H1 (cell line): ENCODE data around the gene KIF3B. TPM values are rescaled to one million over a fixed set of nuclear protein-coding genes. Genes with fewer than 3 reads are reported as not detected.
A peak's percentile ranks its signal among the peaks of the same experiment; 100 is the strongest.

ENCODE experiments used
- CTCF ChIA-PET: fragments of 300-600 bp; sonication (Branson Sonifier 250); formaldehyde crosslinking; loops from one replicate; lab custom pipeline; 2021; ENCODE audit not compliant: partially characterized antibody; lab: Charles Lee
- POLR2A ChIA-PET: fragments of 300-600 bp; sonication (Branson Sonifier 250); formaldehyde crosslinking; loops from one replicate; lab custom pipeline; 2021; ENCODE audit warnings: inconsistent platforms; ENCODE audit not compliant: partially characterized antibody; lab: Charles Lee
- DNase-seq, 2 experiments: peaks; one replicate each; pipeline versions ENCODE4 v3.0.0 to v3.0.0-alpha.2; 2010 to 2022; ENCODE audit warnings: low spot score in 2 of 2, low read depth in 1 of 2, mixed read lengths in 1 of 2
- FAIRE-seq: peaks from 2 replicates; lab custom pipeline; 2011; peaks lifted over from hg19 to GRCh38; lab: Jason Lieb, UNC
- H2AFZ ChIP-seq: 2 replicates; pipeline ENCODE4 v1.8.1; 2012; ENCODE audit warnings: low read length, inconsistent platforms
- H2AK5ac ChIP-seq: 2 replicates; pipeline ENCODE4 v1.6.1; 2013; ENCODE audit warnings: low read depth, low read length
- H2BK120ac ChIP-seq: replicated peaks from 2 replicates; pipeline ENCODE3; 2013; ENCODE audit warnings: low read depth, low read length, inconsistent platforms
- H2BK12ac ChIP-seq: 2 replicates; pipeline ENCODE4 v1.6.1; 2013; ENCODE audit warnings: low read depth, low read length
- H2BK15ac ChIP-seq: 2 replicates; pipeline ENCODE4 v1.6.1; 2013; ENCODE audit warnings: low read length
- H2BK20ac ChIP-seq: 2 replicates; pipeline ENCODE4 v1.6.1; 2013; ENCODE audit warnings: low read length
- H2BK5ac ChIP-seq: 2 replicates; pipeline ENCODE4 v1.6.1; 2013; ENCODE audit warnings: low read depth, low read length
- H3K14ac ChIP-seq: 2 replicates; pipeline ENCODE4 v1.6.1; 2013; ENCODE audit warnings: inconsistent platforms; ENCODE audit not compliant: insufficient read length
- H3K18ac ChIP-seq: 2 replicates; pipeline ENCODE4 v1.6.1; 2013; ENCODE audit warnings: low read length; ENCODE audit errors: extremely low read depth
- H3K23ac ChIP-seq: 2 replicates; pipeline ENCODE4 v1.6.1; 2013; ENCODE audit warnings: inconsistent platforms; ENCODE audit not compliant: insufficient read length
- H3K23me2 ChIP-seq: 2 replicates; pipeline ENCODE4 v1.6.1; 2013; ENCODE audit warnings: low read depth, low read length
- H3K27ac ChIP-seq: 2 replicates; pipeline ENCODE4 v1.6.1; 2011; ENCODE audit warnings: low read depth, low read length, inconsistent platforms
- H3K27me3 ChIP-seq, 4 experiments: replicated peaks in 1 of 4; 1 replicate in 1 of 4; 2 replicates in 3 of 4; pipeline versions ENCODE4 v1.6.1 to v1.8.1; 2011 to 2013; ENCODE audit warnings: low read length in 3 of 4, mild to moderate bottlenecking in 3 of 4, inconsistent platforms in 2 of 4, mixed read lengths in 2 of 4, moderate library complexity in 1 of 4; ENCODE audit not compliant: control insufficient read depth in 3 of 4, insufficient read depth in 3 of 4; ENCODE audit errors: extremely low read depth in 1 of 4
- H3K36me3 ChIP-seq, 4 experiments: 2 replicates each; pipeline versions ENCODE4 v1.6.1 to v1.8.1; 2011 to 2013; ENCODE audit warnings: mild to moderate bottlenecking in 4 of 4, low read length in 3 of 4, moderate library complexity in 2 of 4, control low read depth in 1 of 4, inconsistent platforms in 1 of 4; ENCODE audit not compliant: insufficient read depth in 4 of 4, control insufficient read depth in 2 of 4
- H3K4ac ChIP-seq: replicated peaks from 2 replicates; pipeline ENCODE3; 2013; ENCODE audit warnings: low read length, low read depth, mixed read lengths, inconsistent platforms; ENCODE audit not compliant: insufficient read length
- H3K4me1 ChIP-seq, 4 experiments: replicated peaks in 1 of 4; 1 replicate in 1 of 4; 2 replicates in 3 of 4; pipeline versions ENCODE4 v1.6.1 to v1.8.1; 2011 to 2013; ENCODE audit warnings: low read length in 3 of 4, inconsistent platforms in 2 of 4, mixed read lengths in 1 of 4; ENCODE audit not compliant: insufficient read depth in 4 of 4, control insufficient read depth in 3 of 4
- H3K4me2 ChIP-seq, 2 experiments: 2 replicates each; pipeline versions ENCODE4 v1.6.1 to v1.8.1; 2011 to 2013; ENCODE audit warnings: low read depth in 2 of 2, low read length in 2 of 2, control low read depth in 1 of 2, inconsistent platforms in 1 of 2, mild to moderate bottlenecking in 1 of 2; ENCODE audit not compliant: insufficient read depth in 1 of 2
- H3K4me3 ChIP-seq, 4 experiments: fragments of 200-600, 300-600 bp in 1 of 4; sonication (generic), shearing (Covaris generic), sonication (Bioruptor Twin) in 1 of 4; 2 replicates each; pipeline versions ENCODE4 v1.5.1 to v1.8.1; 2011 to 2016; ENCODE audit warnings: low read length in 4 of 4, low read depth in 3 of 4, control low read depth in 2 of 4, inconsistent platforms in 2 of 4, mild to moderate bottlenecking in 2 of 4, mixed read lengths in 1 of 4, moderate library complexity in 1 of 4; ENCODE audit not compliant: insufficient read depth in 2 of 4; ENCODE audit errors: extremely low read depth in 1 of 4
- H3K56ac ChIP-seq: replicated peaks from 2 replicates; pipeline ENCODE3; 2013; ENCODE audit warnings: low read depth, mild to moderate bottlenecking, mixed read lengths, low read length, inconsistent platforms; ENCODE audit not compliant: insufficient read length
- H3K79me1 ChIP-seq: 2 replicates; pipeline ENCODE4 v1.6.1; 2013; ENCODE audit warnings: low read depth, low read length, control low read depth
- H3K79me2 ChIP-seq, 2 experiments: 2 replicates each; pipeline versions ENCODE4 v1.6.1 to v1.8.1; 2012 to 2013; ENCODE audit warnings: low read length in 2 of 2, mild to moderate bottlenecking in 2 of 2, inconsistent platforms in 1 of 2; ENCODE audit not compliant: insufficient read depth in 2 of 2, control insufficient read depth in 1 of 2
- H3K9ac ChIP-seq, 4 experiments: replicated peaks in 1 of 4; 1 replicate in 1 of 4; 2 replicates in 3 of 4; pipeline versions ENCODE4 v1.6.1 to v1.8.1; 2011 to 2013; ENCODE audit warnings: low read depth in 3 of 4, low read length in 3 of 4, control low read depth in 2 of 4, mild to moderate bottlenecking in 2 of 4, moderate library complexity in 2 of 4, inconsistent platforms in 1 of 4; ENCODE audit errors: extremely low read depth in 1 of 4
- H3K9me3 ChIP-seq, 2 experiments: 2 replicates each; pipeline versions ENCODE4 v1.6.1 to v1.8.1; 2012 to 2013; ENCODE audit warnings: mild to moderate bottlenecking in 2 of 2, moderate library complexity in 2 of 2, control low read depth in 1 of 2, inconsistent platforms in 1 of 2, low read depth in 1 of 2, low read length in 1 of 2, mixed read lengths in 1 of 2; ENCODE audit not compliant: insufficient read depth in 2 of 2
- H4K20me1 ChIP-seq, 2 experiments: replicated peaks in 1 of 2; 2 replicates each; pipeline versions ENCODE3 to v1.8.1; 2011 to 2013; ENCODE audit warnings: inconsistent platforms in 2 of 2, low read length in 2 of 2, mild to moderate bottlenecking in 1 of 2; ENCODE audit not compliant: insufficient read depth in 2 of 2, control insufficient read depth in 1 of 2
- H4K5ac ChIP-seq: 2 replicates; pipeline ENCODE4 v1.6.1; 2013; ENCODE audit warnings: low read length, low read depth, mixed read lengths, inconsistent platforms; ENCODE audit not compliant: insufficient read length
- H4K8ac ChIP-seq: 2 replicates; pipeline ENCODE4 v1.8.0; 2013; ENCODE audit warnings: mild to moderate bottlenecking, moderate library complexity, low read length, inconsistent platforms; ENCODE audit not compliant: insufficient read depth; ENCODE audit errors: extremely low read depth
- H4K91ac ChIP-seq: replicated peaks from 2 replicates; pipeline ENCODE3; 2013; ENCODE audit warnings: low read length, mixed read lengths, inconsistent platforms; ENCODE audit not compliant: insufficient read length
- GABPA ChIP-seq: IDR thresholded peaks from 2 replicates; pipeline ENCODE4 v1.6.1; 2011; ENCODE audit warnings: mild to moderate bottlenecking, low read length, moderate library complexity, borderline replicate concordance; ENCODE audit not compliant: insufficient read depth
- GTF2F1 ChIP-seq: IDR thresholded peaks from 2 replicates; pipeline ENCODE4 v1.6.1; 2012; ENCODE audit warnings: low read depth, low read length, improper control_type of control experiment, borderline replicate concordance
- KDM1A ChIP-seq: fragments of 200-600, 300-600 bp; sonication (generic); IDR thresholded peaks from 2 replicates; pipeline ENCODE4 v1.7.1; 2016; ENCODE audit warnings: mild to moderate bottlenecking, low read length, borderline replicate concordance
- KDM4A ChIP-seq: IDR thresholded peaks from one replicate; pipeline ENCODE4 v1.7.1; 2012; ENCODE audit warnings: low read depth, mild to moderate bottlenecking, moderate library complexity, low read length, inconsistent platforms; ENCODE audit not compliant: severe bottlenecking
- PHF8 ChIP-seq: fragments of 200-600 bp; sonication (generic); conservative IDR thresholded peaks from 2 replicates; pipeline ENCODE4 v1.7.1; 2012; ENCODE audit warnings: low read depth, mild to moderate bottlenecking, inconsistent platforms, low read length, moderate library complexity
- POLR2A ChIP-seq, 2 experiments: IDR thresholded peaks; 1 replicate in 1 of 2; 2 replicates in 1 of 2; pipeline ENCODE4 v1.6.1; 2011; ENCODE audit warnings: low read depth in 2 of 2, low read length in 2 of 2, mild to moderate bottlenecking in 2 of 2; ENCODE audit errors: control extremely low read depth in 1 of 2
- POLR2AphosphoS5 ChIP-seq: IDR thresholded peaks from 2 replicates; pipeline ENCODE4 v1.6.1; 2011; ENCODE audit warnings: low read depth, low read length
- RXRA ChIP-seq: IDR thresholded peaks from 2 replicates; pipeline ENCODE4 v1.6.1; 2011; ENCODE audit warnings: low read depth, mild to moderate bottlenecking, low read length, moderate library complexity; ENCODE audit not compliant: insufficient read depth
- SAP30 ChIP-seq: fragments of 300-600 bp; sonication (generic); IDR thresholded peaks from 2 replicates; pipeline ENCODE4 v1.7.1; 2012; ENCODE audit warnings: low read length, moderate library complexity, mild to moderate bottlenecking, inconsistent platforms; ENCODE audit not compliant: insufficient read depth, insufficient replicate concordance
- TEAD4 ChIP-seq: IDR thresholded peaks from 2 replicates; pipeline ENCODE4 v1.6.1; 2012; ENCODE audit warnings: low read depth, low read length, inconsistent platforms, mixed read lengths
- WGBS, 2 experiments: shearing (Covaris generic) in 1 of 2; methylation state at CpG; one replicate each; pipeline versions ENCODE4 v1.1.6 to v1.1.7; 2013 to 2015; ENCODE audit warnings: low lambda C conversion rate in 2 of 2, mixed read lengths in 2 of 2, inconsistent platforms in 1 of 2, low coverage in 1 of 2, missing lambda C conversion rate in 1 of 2; ENCODE audit not compliant: insufficient replicate concordance in 2 of 2, insufficient coverage in 1 of 2, insufficient read length in 1 of 2; ENCODE audit errors: extremely low coverage in 1 of 2, missing lambda C conversion rate in 1 of 2; 5-methylcytosine and 5-hydroxymethylcytosine counted together
- polyA plus RNA-seq, 7 experiments: library from polyadenylated mRNA; depleted of rRNA in 3 of 7; stranded (reverse) in 5 of 7; unstranded in 2 of 7; fragments of >200 nt in 5 of 7; fragments of 200-250 nt in 2 of 7; gene quantifications; 1 replicate in 5 of 7; 2 replicates in 1 of 7; 4 replicates in 1 of 7; pipeline versions ENCODE4 v1.2.1 to v1.2.3, GENCODE V29; 2011 to 2013; ENCODE audit warnings: missing spikeins in 2 of 7, mixed read lengths in 2 of 7
- total RNA-seq: library from RNA; stranded (reverse); fragmentation: NEBNext Ultra II Directional; extraction: Animal tissue kit (Norgen Biotek cat#: 25700); gene quantifications from 2 replicates; pipeline ENCODE4 v1.2.1, GENCODE V29; 2021
- TF ChIP-seq, protein P1 (sequence below), 3 experiments: IDR thresholded peaks; 1 replicate in 2 of 3; 2 replicates in 1 of 3; pipeline versions ENCODE4 v1.5.1 to v1.6.1; 2011; ENCODE audit warnings: low read length in 3 of 3, mild to moderate bottlenecking in 3 of 3, inconsistent platforms in 2 of 3, low read depth in 1 of 3, moderate library complexity in 1 of 3; ENCODE audit not compliant: insufficient read depth in 1 of 3; ENCODE audit errors: control extremely low read depth in 1 of 3

Gene KIF3B
- total and polyA plus RNA-seq, 2 of the 8 experiments (the other 6 are each of a cell fraction or from before 2014, with no cell fraction given), result 10.1 to 22.4 TPM

DNA sequence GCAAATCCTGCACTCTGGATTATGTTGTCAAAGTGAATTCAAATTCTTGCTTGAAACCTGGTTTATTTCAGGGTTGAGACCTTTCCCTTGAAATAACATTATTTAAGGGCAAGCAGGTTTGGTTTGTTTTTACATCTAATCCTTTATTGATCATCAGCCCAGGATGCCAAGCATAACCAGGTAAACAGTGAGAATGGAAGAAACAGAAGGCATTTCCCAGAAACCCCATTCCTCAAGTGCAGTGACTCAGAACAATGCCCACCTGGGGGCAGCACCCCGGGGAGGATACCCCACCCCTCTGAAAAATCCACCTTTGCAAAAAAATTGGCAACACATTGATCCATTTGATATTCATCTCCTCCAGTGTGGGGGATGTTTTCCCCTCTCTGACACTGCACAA is 37.2 kb upstream of the KIF3B start:
- 24% methylated on average over 1 of the region's 1 CpG; no CpG with 5 or more reads in 1 of the 2 experiments for WGBS, 2 experiments
- no peak overlapping the region for H4K5ac ChIP-seq
- H3K27me3 ChIP-seq, result no peaks in the 10 kb centered on the region
- no peak overlapping the region for H3K14ac ChIP-seq
- H4K20me1 ChIP-seq, result peaks cover 0 to 1% of the 10 kb centered on the region in 2 experiments
- H3K4ac ChIP-seq, result no peak overlapping the region
- H3K23ac ChIP-seq, result no peak overlapping the region
- peak overlapping the region; percentile 21 to 38; a peak in 3 of 4 replicates for H3K4me2 ChIP-seq
- H3K56ac ChIP-seq, result no peak overlapping the region
- ChIA-PET POLR2A (interaction anchor here (0.6 to 3.2 kb wide), 4 partner anchors 10 to 39 kb away, joined by 3 to 13 read pairs (median 3); no protein-coding TSS in a partner anchor), CTCF (interaction anchor here (0.6 to 1.3 kb wide), 6 partner anchors 14 to 441 kb away, joined by 3 to 4 read pairs (median 3); no protein-coding TSS in a partner anchor)
- H4K8ac ChIP-seq, result no peak overlapping the region
- H3K18ac ChIP-seq, result no peak overlapping the region
- peak in 1 of 2 experiments; percentile 48 for DNase-seq
- no peak overlapping the region for H3K4me3 ChIP-seq
- no peak overlapping the region for H3K27ac ChIP-seq
- no peak overlapping the region for H2BK15ac ChIP-seq
- no peak overlapping the region for H2BK12ac ChIP-seq
- H3K9me3 ChIP-seq, result no peaks in the 10 kb centered on the region; a peak in 1 of 4 replicates
- no peak overlapping the region for H3K9ac ChIP-seq
- no peak overlapping the region for H2AK5ac ChIP-seq
- no peak overlapping the region for H2AFZ ChIP-seq
- FAIRE-seq, result no peak
- H3K36me3 ChIP-seq, result peaks cover under 1 to 6% (median 3%) of the 10 kb centered on the region in 4 experiments; a peak in 5 of 8 replicates
- no peak overlapping the region for H2BK120ac ChIP-seq
- H3K23me2 ChIP-seq, result no peaks in the 10 kb centered on the region
- H3K79me1 ChIP-seq, result no peaks in the 10 kb centered on the region
- no peak overlapping the region for H2BK20ac ChIP-seq
- no peaks in the 10 kb centered on the region for H3K79me2 ChIP-seq
- H4K91ac ChIP-seq, result no peak overlapping the region
- no peak overlapping the region for H2BK5ac ChIP-seq
- H3K4me1 ChIP-seq, result peaks cover 0 to 7% (median 4%) of the 10 kb centered on the region in 4 experiments; a peak in 4 of 7 replicates
- TF ChIP-seq KDM4A, result no peak
- no peak for TF ChIP-seq TEAD4
- TF ChIP-seq GTF2F1, result no peak
- no peak for TF ChIP-seq PHF8
- no peak for TF ChIP-seq SAP30
- TF ChIP-seq, protein P1, sequence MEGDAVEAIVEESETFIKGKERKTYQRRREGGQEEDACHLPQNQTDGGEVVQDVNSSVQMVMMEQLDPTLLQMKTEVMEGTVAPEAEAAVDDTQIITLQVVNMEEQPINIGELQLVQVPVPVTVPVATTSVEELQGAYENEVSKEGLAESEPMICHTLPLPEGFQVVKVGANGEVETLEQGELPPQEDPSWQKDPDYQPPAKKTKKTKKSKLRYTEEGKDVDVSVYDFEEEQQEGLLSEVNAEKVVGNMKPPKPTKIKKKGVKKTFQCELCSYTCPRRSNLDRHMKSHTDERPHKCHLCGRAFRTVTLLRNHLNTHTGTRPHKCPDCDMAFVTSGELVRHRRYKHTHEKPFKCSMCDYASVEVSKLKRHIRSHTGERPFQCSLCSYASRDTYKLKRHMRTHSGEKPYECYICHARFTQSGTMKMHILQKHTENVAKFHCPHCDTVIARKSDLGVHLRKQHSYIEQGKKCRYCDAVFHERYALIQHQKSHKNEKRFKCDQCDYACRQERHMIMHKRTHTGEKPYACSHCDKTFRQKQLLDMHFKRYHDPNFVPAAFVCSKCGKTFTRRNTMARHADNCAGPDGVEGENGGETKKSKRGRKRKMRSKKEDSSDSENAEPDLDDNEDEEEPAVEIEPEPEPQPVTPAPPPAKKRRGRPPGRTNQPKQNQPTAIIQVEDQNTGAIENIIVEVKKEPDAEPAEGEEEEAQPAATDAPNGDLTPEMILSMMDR (IDR thresholded peaks at IDR 0.05; ENCODE audit: control extremely low read depth in 1 of 3, insufficient read depth in 1 of 3, low read depth in 1 of 3, low read length in 3 of 3), result no peak
- TF ChIP-seq GABPA, result no peak
- TF ChIP-seq RXRA, result no peak
- no peak for TF ChIP-seq POLR2A (IDR thresholded peaks at IDR 0.05; ENCODE audit: control extremely low read depth in 1 of 2, low read depth in 2 of 2, low read length in 2 of 2)
- no peak for TF ChIP-seq POLR2AphosphoS5
- no peak for TF ChIP-seq KDM1A
